Loucy (cell line): ENCODE results near the gene KRTAP4-12.

Source experiments
- EZH2phosphoT487 ChIP-seq: fragments of 200-600 bp; IDR thresholded peaks from 2 replicates; pipeline ENCODE4 v1.6.1; 2018; ENCODE audit warnings: antibody characterized with exemption, mild to moderate bottlenecking, moderate library complexity, borderline replicate concordance
- TF ChIP-seq, protein P1 (sequence below): fragments of 200-600 bp; sonication (generic); conservative IDR thresholded peaks from 2 replicates; pipeline ENCODE4 v1.5.1; 2014; ENCODE audit warnings: mild to moderate bottlenecking, antibody characterized with exemption, low read length

DNA sequence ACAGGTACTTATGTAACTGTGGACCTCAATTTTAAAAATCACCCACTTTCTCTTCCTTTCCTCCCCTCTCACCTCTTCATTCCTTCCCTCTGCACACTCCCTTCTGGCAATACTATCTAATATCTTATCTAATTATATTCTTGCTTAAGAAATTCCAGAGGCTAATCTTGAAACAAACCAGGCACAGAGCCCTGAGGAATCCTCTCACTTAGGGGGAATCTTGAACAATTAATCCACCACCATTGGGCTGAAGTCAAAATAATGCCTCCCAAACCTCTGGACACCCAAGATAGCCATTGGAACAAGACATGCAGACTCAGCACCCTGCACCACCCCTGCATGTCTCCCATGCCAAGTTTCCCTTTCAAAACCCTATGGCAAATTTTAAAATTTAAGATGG lies 17.4 kb upstream of the KRTAP4-12 start:
- TF ChIP-seq, protein P1, sequence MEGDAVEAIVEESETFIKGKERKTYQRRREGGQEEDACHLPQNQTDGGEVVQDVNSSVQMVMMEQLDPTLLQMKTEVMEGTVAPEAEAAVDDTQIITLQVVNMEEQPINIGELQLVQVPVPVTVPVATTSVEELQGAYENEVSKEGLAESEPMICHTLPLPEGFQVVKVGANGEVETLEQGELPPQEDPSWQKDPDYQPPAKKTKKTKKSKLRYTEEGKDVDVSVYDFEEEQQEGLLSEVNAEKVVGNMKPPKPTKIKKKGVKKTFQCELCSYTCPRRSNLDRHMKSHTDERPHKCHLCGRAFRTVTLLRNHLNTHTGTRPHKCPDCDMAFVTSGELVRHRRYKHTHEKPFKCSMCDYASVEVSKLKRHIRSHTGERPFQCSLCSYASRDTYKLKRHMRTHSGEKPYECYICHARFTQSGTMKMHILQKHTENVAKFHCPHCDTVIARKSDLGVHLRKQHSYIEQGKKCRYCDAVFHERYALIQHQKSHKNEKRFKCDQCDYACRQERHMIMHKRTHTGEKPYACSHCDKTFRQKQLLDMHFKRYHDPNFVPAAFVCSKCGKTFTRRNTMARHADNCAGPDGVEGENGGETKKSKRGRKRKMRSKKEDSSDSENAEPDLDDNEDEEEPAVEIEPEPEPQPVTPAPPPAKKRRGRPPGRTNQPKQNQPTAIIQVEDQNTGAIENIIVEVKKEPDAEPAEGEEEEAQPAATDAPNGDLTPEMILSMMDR = no peak
- TF ChIP-seq EZH2phosphoT487 = no peak
